Progenitor cell of endocrine pancreas (in vitro differentiated cells): ENCODE measurements around the gene ZNF268. TPM values are rescaled to one million over a fixed set of nuclear protein-coding genes. Genes with fewer than 3 reads are reported as not detected.

ENCODE experiments used
- DNase-seq: peaks from one replicate; pipeline ENCODE4 v3.0.0; 2021; ENCODE audit warnings: low spot score; ENCODE audit not compliant: unreplicated experiment
- H3K27ac Mint-ChIP-seq: 2 replicates; pipeline ENCODE4 v1.8.0; 2021; ENCODE audit warnings: mild to moderate bottlenecking, moderate library complexity, mixed read lengths
- H3K27me3 Mint-ChIP-seq: 2 replicates; pipeline ENCODE4 v1.8.0; 2021; ENCODE audit warnings: mixed read lengths
- H3K36me3 Mint-ChIP-seq: 2 replicates; pipeline ENCODE4 v1.8.0; 2022; ENCODE audit warnings: mixed read lengths; ENCODE audit not compliant: insufficient read depth
- H3K4me1 Mint-ChIP-seq: 2 replicates; pipeline ENCODE4 v1.8.0; 2021; ENCODE audit warnings: low read depth, mixed read lengths
- H3K4me3 Mint-ChIP-seq: 2 replicates; pipeline ENCODE4 v1.8.0; 2021; ENCODE audit warnings: low read depth, mild to moderate bottlenecking, moderate library complexity, mixed read lengths
- H3K9me3 Mint-ChIP-seq: 2 replicates; pipeline ENCODE4 v1.8.0; 2021; ENCODE audit warnings: low read depth, mixed read lengths
- CTCF ChIP-seq: fragments of 200-600 bp; sonication (generic); IDR thresholded peaks from one replicate; pipeline ENCODE4 v1.5.0; 2021; ENCODE audit warnings: antibody characterized with exemption, mild to moderate bottlenecking; ENCODE audit not compliant: unreplicated experiment
- total RNA-seq: library from RNA; stranded (reverse); gene quantifications from 2 replicates; pipeline ENCODE4 v1.2.1, GENCODE V29; 2021

ZNF268 gene
- total RNA-seq, 1 donor from 2014 or later, result 33.1 TPM

- no peak for DNase-seq
Measured at GRCh38 chr12:133225527-133225926, 44.2 kb downstream of the ZNF268 start.

GRCh38 chr12:133226690-133227089 is 45.4 kb downstream of the ZNF268 start:
- peaks cover 60% of the 10 kb centered on the region for H3K9me3 Mint-ChIP-seq
- TF ChIP-seq CTCF, result no peak
- DNase-seq, result no peak

More at GRCh38 chr12:133225527-133225926, 44.2 kb downstream of the ZNF268 start:
- Mint-ChIP-seq H3K36me3 (peaks cover 5% of the 10 kb centered on the region), H3K27ac (no peak overlapping the region), H3K4me3 (no peak overlapping the region), H3K27me3 (no peaks in the 10 kb centered on the region), H3K4me1 (no peaks in the 10 kb centered on the region), H3K9me3 (peaks cover 52% of the 10 kb centered on the region)
- no peak for TF ChIP-seq CTCF

GRCh38 chr12:133227281-133227852 is 46.1 kb downstream of the ZNF268 start:
- H3K4me3 Mint-ChIP-seq, result no peak overlapping the region
- H3K27me3 Mint-ChIP-seq, result no peaks in the 10 kb centered on the region
- H3K9me3 Mint-ChIP-seq, result peaks cover 57% of the 10 kb centered on the region

More at GRCh38 chr12:133226690-133227089, 45.4 kb downstream of the ZNF268 start:
- no peak overlapping the region for H3K27ac Mint-ChIP-seq
- H3K4me3 Mint-ChIP-seq, result no peak overlapping the region
- peaks cover 5% of the 10 kb centered on the region for H3K36me3 Mint-ChIP-seq
- H3K4me1 Mint-ChIP-seq, result no peaks in the 10 kb centered on the region
- H3K27me3 Mint-ChIP-seq, result no peaks in the 10 kb centered on the region

GRCh38 chr12:133231001-133231400 is 49.7 kb downstream of the ZNF268 start:
- TF ChIP-seq CTCF, result no peak
- peaks cover 58% of the 10 kb centered on the region for H3K9me3 Mint-ChIP-seq
- H3K4me1 Mint-ChIP-seq, result no peaks in the 10 kb centered on the region
- no peaks in the 10 kb centered on the region for H3K27me3 Mint-ChIP-seq
- peaks cover 8% of the 10 kb centered on the region for H3K36me3 Mint-ChIP-seq
- no peak overlapping the region for H3K27ac Mint-ChIP-seq
- DNase-seq, result no peak
- H3K4me3 Mint-ChIP-seq, result no peak overlapping the region

More at GRCh38 chr12:133227281-133227852, 46.1 kb downstream of the ZNF268 start:
- Mint-ChIP-seq H3K4me1 (no peaks in the 10 kb centered on the region), H3K36me3 (peaks cover 5% of the 10 kb centered on the region), H3K27ac (no peak overlapping the region)
- no peak for DNase-seq
- TF ChIP-seq CTCF, result no peak

GRCh38 chr12:133233006-133233405 is 51.7 kb downstream of the ZNF268 start:
- peaks cover 52% of the 10 kb centered on the region for H3K9me3 Mint-ChIP-seq
- H3K27ac Mint-ChIP-seq, result no peak overlapping the region

More at GRCh38 chr12:133233006-133233405, 51.7 kb downstream of the ZNF268 start:
- Mint-ChIP-seq H3K36me3 (peaks cover 10% of the 10 kb centered on the region), H3K4me1 (no peaks in the 10 kb centered on the region), H3K27me3 (no peaks in the 10 kb centered on the region), H3K4me3 (no peak overlapping the region)
- no peak for TF ChIP-seq CTCF
- DNase-seq, result no peak
